ENCODE data around the gene SLC30A7. TPM values are rescaled to one million over a fixed set of nuclear protein-coding genes. Genes with fewer than 3 reads are reported as not detected.

The SLC30A7 gene
- total RNA-seq, 3 donors from 2014 or later (not counting 1 experiment from before 2014, with no cell fraction given): 27.7 to 38.8 (median 36.2) TPM

DNA sequence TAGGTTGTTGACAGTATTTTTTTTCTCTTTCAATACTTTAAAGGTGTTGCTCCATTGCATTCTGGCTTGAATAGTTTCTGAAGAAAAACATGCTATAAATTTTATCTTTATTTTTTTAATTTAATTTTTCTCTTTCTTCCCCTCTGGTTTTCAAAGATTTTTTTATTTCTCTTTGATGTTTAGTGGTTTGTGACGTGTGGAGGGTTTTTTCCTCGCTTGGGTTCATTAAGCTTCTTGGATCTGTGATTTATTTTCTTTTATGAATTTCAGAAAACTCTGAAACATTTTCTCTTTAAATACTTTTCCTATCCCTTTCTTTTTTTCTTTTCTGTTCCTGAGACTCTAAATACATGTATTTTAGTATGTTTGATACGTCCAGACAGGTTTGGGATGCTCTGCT, 9.3 kb downstream of the SLC30A7 start:
- intact Hi-C loops (cut with micrococcal nuclease): no loop called here
- no peaks in the 10 kb centered on the region for H3K27me3 Mint-ChIP-seq (ENCODE audit: low read depth in 2 of 2)
- Histone ChIP-seq H3K9me3 (ENCODE audit: control insufficient read depth, insufficient read depth, low read length) (no peaks in the 10 kb centered on the region), H3K27me3 (ENCODE audit: control insufficient read depth, insufficient read depth, low read length) (no peaks in the 10 kb centered on the region), H3K36me3 (ENCODE audit: control insufficient read depth, insufficient read depth, low read length) (peaks cover 73% of the 10 kb centered on the region), H3K4me3 (ENCODE audit: low read length) (no peak overlapping the region), H3K4me1 (ENCODE audit: control insufficient read depth, insufficient read depth, low read length) (no peaks in the 10 kb centered on the region), H3K27ac (ENCODE audit: low read length) (no peak overlapping the region)
- DNase-seq (peak in 1 of 2 donors; percentile 54), ATAC-seq (no peak)
- WGBS (ENCODE audit: insufficient coverage): 100% methylated on average over 1 of the region's 3 CpGs
- TF ChIP-seq, protein P1, sequence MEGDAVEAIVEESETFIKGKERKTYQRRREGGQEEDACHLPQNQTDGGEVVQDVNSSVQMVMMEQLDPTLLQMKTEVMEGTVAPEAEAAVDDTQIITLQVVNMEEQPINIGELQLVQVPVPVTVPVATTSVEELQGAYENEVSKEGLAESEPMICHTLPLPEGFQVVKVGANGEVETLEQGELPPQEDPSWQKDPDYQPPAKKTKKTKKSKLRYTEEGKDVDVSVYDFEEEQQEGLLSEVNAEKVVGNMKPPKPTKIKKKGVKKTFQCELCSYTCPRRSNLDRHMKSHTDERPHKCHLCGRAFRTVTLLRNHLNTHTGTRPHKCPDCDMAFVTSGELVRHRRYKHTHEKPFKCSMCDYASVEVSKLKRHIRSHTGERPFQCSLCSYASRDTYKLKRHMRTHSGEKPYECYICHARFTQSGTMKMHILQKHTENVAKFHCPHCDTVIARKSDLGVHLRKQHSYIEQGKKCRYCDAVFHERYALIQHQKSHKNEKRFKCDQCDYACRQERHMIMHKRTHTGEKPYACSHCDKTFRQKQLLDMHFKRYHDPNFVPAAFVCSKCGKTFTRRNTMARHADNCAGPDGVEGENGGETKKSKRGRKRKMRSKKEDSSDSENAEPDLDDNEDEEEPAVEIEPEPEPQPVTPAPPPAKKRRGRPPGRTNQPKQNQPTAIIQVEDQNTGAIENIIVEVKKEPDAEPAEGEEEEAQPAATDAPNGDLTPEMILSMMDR (IDR thresholded peaks at IDR 0.05): no peak
- no peaks in the 10 kb centered on the region for H3K36me3 Mint-ChIP-seq
- no peak overlapping the region for H3K27ac Mint-ChIP-seq
- H3K9me3 Mint-ChIP-seq: peaks cover 0 to 5% of the 10 kb centered on the region in 2 donors
- H3K4me1 Mint-ChIP-seq: peaks cover 12 to 15% of the 10 kb centered on the region in 2 donors
- H3K4me3 Mint-ChIP-seq: no peak overlapping the region

DNA sequence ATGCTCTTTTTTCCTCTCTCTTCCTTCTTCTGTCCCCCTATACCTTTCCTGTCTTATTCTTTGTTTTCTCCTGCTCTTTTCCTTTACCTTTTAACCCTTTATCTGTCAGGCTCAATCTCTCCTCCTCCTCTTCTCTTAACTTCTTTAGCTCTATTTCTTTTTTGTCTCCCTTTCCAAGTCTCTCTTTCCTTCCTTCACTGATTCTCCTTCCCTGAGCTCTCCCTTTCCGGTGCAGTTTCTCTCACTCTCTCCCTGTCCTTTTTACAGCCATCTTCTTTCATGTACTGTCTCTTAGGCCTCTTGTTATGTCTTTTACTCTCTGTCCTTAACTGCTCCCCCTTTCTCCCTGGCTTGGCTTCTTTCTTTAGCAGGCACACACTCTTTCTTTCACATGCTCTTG, 12.0 kb downstream of the SLC30A7 start:
- ATAC-seq: no peak
- Mint-ChIP-seq H3K27ac (no peak overlapping the region), H3K4me1 (peaks cover 0 to 15% of the 10 kb centered on the region in 2 donors), H3K4me3 (no peak overlapping the region), H3K36me3 (peaks cover 8% of the 10 kb centered on the region), H3K9me3 (peaks cover 0 to 5% of the 10 kb centered on the region in 2 donors), H3K27me3 (ENCODE audit: low read depth in 2 of 2) (no peaks in the 10 kb centered on the region)
- Histone ChIP-seq H3K27ac (ENCODE audit: low read length) (no peak overlapping the region), H3K4me3 (ENCODE audit: low read length) (no peak overlapping the region), H3K27me3 (ENCODE audit: control insufficient read depth, insufficient read depth, low read length) (no peaks in the 10 kb centered on the region), H3K4me1 (ENCODE audit: control insufficient read depth, insufficient read depth, low read length) (no peaks in the 10 kb centered on the region), H3K36me3 (ENCODE audit: control insufficient read depth, insufficient read depth, low read length) (peaks cover 73% of the 10 kb centered on the region), H3K9me3 (ENCODE audit: control insufficient read depth, insufficient read depth, low read length) (no peaks in the 10 kb centered on the region)
- intact Hi-C loops (cut with micrococcal nuclease): no loop called here
- 97% methylated on average over 1 of the region's 1 CpG for WGBS (ENCODE audit: insufficient coverage)
- TF ChIP-seq, protein P1 (IDR thresholded peaks at IDR 0.05): no peak
- no peak for DNase-seq

DNA sequence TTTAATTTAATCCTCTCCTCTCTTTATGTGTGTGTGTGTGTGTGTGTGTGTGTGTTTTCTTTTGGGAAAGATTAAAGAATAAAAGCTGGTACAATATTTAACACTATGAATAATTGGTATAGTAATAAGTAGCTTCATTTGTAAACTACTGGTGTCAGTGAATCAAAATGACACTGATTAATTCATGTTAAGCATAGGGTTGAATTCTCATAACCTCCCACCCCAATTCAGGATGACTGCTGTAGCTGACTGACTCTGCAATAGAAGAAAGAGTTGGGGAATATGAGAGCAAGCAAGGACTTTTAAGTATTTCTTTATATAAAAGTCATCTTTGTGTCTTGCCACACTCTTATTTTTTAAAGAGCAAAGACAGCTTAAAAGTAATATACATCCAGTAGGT, 13.1 kb downstream of the SLC30A7 start:
- H3K9me3 Mint-ChIP-seq: peaks cover 0 to 5% of the 10 kb centered on the region in 2 donors
- no peaks in the 10 kb centered on the region for H3K9me3 ChIP-seq (ENCODE audit: control insufficient read depth, insufficient read depth, low read length)
- intact Hi-C loops (cut with micrococcal nuclease): no loop called here
- H3K27ac ChIP-seq (ENCODE audit: low read length): no peak overlapping the region
- no peak overlapping the region for H3K4me3 Mint-ChIP-seq
- H3K4me3 ChIP-seq (ENCODE audit: low read length): no peak overlapping the region
- TF ChIP-seq, protein P1 (IDR thresholded peaks at IDR 0.05): no peak
- ATAC-seq (no peak), DNase-seq (no peak)
- peaks cover 79% of the 10 kb centered on the region for H3K36me3 ChIP-seq (ENCODE audit: control insufficient read depth, insufficient read depth, low read length)
- peaks cover 8% of the 10 kb centered on the region for H3K36me3 Mint-ChIP-seq
- no peaks in the 10 kb centered on the region for H3K27me3 ChIP-seq (ENCODE audit: control insufficient read depth, insufficient read depth, low read length)
- H3K4me1 ChIP-seq (ENCODE audit: control insufficient read depth, insufficient read depth, low read length): no peaks in the 10 kb centered on the region
- peaks cover 0 to 15% of the 10 kb centered on the region in 2 donors for H3K4me1 Mint-ChIP-seq
- H3K27ac Mint-ChIP-seq: no peak overlapping the region
- H3K27me3 Mint-ChIP-seq (ENCODE audit: low read depth in 2 of 2): no peaks in the 10 kb centered on the region

DNA sequence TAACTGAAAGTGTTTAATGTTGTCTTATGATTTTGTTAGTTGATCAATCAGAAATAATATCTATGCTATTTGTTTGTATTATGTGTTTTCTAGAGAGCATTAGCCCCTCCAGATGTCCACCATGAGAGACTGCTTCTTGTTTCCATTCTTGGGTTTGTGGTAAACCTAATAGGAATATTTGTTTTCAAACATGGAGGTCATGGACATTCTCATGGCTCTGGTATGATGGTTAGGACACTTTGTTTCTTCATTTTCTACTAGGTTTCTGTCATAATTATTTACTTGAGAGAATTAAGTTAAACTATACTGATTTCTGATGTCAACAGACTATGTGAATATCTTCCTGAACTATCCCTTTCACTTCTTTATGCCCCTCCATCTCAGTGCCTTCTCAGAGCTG, 16.1 kb downstream of the SLC30A7 start:
- no peak overlapping the region for H3K4me3 Mint-ChIP-seq
- Histone ChIP-seq H3K9me3 (ENCODE audit: control insufficient read depth, insufficient read depth, low read length) (no peaks in the 10 kb centered on the region), H3K27me3 (ENCODE audit: control insufficient read depth, insufficient read depth, low read length) (no peaks in the 10 kb centered on the region), H3K27ac (ENCODE audit: low read length) (no peak overlapping the region), H3K36me3 (ENCODE audit: control insufficient read depth, insufficient read depth, low read length) (peaks cover 83% of the 10 kb centered on the region), H3K4me3 (ENCODE audit: low read length) (no peak overlapping the region), H3K4me1 (ENCODE audit: control insufficient read depth, insufficient read depth, low read length) (no peaks in the 10 kb centered on the region)
- H3K9me3 Mint-ChIP-seq: no peaks in the 10 kb centered on the region
- peaks cover 28% of the 10 kb centered on the region for H3K36me3 Mint-ChIP-seq
- TF ChIP-seq, protein P1 (IDR thresholded peaks at IDR 0.05): no peak
- H3K27me3 Mint-ChIP-seq (ENCODE audit: low read depth in 2 of 2): no peaks in the 10 kb centered on the region
- H3K27ac Mint-ChIP-seq: no peak overlapping the region
- peaks cover 4 to 18% of the 10 kb centered on the region in 2 donors for H3K4me1 Mint-ChIP-seq
- ATAC-seq (no peak), DNase-seq (no peak)
- intact Hi-C loops (cut with micrococcal nuclease): no loop called here
